GM18861 (cell line): ENCODE measurements around the gene RIC3.

Source experiments
- ATAC-seq: cut with Tn5 transposase; IDR thresholded peaks from one replicate; pipeline ENCODE4 v1.9.1; 2021; ENCODE audit not compliant: unreplicated experiment

Gene RIC3

DNA sequence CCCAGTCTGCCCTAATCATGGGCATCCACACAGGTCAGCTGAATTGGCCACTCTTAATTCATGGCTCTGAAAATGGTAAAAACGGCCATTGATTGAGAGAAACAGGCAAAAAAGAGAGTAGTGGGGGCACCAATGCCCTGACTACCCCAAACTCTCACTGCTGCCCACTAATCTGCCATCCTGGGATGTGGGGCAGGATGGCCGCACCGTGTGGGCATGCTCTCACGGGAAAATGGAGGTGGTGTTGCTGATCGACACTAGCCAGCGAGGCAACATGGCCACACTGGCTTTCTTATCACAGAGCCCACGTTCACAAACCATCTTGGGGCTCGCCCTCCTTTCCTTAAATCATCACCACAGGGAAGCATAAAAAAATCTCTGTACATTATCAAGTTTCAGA lies 99.1 kb downstream of the RIC3 start:
- no peak for ATAC-seq

DNA sequence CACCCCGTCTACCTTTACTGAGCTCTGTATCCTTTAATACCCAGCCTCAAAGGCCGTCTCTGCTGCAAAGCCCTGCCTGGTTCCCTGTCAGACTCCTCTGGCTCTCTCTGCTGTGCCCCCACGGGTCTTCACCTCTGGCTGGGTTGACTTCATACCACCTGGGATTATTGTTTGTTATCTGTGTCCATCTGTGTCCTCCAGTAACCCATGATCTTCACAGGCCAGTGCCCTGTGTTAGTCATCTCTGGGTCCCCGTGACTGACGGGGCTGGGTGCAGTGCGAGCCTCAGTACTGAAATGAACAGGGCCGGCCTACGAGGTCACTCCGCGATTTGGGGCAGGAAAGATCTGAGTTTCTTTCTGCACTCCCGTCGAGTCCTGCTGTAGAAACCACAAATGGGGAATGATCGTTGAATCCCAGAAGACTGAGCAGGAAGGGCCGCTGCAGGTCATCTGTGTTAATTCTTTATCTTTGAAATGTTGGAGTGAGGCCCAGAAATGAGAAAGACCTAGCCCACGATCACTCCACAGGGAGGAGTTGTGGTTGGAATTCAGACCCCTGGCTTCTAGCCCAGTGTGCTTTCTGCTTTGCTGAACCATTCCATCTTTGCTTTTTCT lies 100.1 kb downstream of the RIC3 start:
- no peak for ATAC-seq

DNA sequence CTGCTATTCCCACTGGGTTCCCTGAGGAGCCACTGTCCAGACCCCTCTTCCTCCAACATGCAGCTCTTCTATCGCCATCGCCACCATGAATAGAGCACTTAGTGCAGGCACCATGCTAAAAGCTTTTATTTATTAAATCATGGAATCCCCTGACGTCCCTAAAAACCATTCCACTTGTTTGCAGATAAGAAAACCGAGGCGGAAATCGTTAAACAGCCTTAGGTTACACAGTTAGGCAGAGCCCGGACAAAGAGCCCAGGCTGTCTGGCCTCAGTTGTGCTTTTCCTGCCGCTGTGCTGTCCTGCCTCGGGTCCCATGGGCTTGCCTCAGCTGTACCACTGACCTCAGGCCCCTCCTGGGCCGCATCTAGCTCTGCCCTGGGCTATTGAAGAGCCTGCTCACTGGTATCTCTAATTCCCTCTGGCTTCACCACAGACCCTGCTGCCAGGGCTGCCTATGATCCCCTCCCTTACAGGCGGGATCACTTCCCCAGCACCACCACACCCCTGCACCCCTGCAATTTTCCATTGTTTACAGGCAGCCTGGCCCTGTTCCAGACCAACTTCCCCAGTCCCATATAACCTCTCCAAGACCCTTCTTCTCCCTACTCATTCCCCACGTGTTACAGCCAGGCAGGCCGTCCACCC lies 100.8 kb downstream of the RIC3 start:
- ATAC-seq = no peak

DNA sequence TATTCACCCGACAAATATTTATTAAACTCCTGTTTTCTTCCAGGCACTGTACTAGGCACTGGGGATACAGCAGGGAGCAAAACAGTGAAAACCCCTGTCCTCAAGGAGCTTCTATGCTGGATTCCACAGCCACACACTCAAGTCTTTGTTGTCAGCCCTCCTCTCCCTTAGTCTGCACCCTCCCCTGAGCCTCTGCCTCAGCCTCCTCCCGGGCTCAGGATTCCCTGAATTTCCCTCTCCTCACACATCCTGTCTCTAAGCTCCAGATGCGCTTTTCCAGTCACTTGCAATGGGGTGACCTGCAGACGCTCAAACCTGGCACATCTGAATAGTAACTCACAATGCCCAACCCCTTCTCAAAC lies 101.3 kb downstream of the RIC3 start:
- no peak for ATAC-seq

DNA sequence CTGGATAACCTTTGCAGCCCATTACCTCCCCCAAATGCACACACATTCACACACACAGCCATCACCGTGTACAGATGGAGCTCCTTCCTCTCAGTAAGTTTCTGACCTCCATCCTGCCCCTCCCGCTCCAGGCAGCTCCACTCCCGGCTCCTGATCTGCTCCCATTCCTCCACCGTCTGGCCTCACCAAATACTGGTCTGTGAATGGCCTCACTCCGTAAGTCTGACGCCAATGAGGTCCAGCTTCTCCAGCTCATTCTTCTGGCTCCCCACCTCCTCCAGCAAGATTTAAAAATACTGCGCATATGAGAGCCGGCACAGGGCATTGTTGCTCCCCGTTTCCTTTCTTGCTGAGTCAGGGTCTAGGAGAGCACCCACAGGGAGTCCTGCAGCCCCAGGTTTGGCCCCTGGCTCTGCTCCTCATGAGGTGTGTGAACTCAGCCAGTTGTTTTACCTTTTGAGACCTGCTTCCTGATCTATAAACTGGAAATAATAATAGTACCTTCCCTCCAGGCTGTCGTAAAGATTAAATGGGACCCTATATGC lies 101.8 kb downstream of the RIC3 start:
- no peak for ATAC-seq

DNA sequence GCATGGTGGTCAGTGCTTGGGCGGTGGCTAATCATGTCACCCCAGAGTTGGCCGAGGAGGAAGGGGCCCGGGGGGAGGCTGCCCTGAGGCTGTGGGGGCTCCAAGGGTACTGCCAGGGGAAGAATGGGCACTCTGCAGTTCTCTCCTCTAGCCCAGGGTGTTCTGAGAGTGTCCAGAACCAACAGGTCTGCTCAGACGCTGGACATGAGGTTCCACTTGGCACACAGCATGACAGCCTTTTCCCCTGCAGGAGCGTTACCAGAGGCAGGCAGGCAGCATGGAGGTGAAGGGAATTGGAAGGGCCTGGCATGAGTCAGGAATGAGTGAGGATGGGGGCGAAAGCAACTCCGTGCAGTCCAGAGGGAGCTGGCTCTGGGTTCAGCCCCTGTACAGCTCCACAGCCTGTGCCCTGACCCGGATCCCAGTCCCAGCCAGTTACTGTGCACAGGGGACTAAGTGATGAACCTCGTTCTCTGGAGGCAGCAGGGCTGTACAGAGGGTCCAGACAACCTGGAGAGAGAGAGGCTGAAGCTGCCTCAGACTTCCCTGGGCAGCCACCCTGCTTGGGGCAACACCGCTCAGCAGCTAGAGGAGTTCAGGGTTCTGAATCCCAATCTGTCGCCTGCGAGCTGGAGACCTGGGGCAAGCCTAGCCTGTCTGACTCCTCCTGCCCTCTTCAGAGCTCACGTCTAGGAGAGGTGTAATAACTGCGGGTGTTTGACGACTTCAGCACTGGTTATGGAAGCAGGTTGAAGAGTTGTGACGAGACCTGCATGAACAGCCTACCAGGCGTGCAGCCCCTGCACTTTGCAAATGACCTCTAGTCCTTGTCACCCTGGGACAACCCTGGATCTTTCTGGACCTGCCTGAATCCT lies 102.6 kb downstream of the RIC3 start:
- no peak for ATAC-seq

DNA sequence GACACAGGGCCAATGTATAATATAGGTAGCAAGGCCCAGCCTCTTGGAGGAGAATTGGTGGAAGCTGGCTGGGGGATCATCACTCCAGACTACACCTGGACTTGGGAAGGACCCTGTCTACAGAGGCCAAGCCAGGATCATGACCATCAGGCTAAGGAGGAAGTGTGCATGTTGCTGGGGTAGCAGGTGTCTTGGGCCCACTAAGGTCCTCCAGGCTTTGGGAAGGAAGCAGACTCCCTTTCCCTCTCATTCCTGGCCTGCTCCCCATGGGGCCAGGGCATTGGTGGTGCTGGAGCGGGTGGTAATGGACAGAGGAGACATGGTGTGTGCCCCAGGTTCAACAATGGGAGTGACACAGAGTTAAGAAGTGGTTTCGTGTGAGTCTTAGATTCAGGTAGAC lies 103.8 kb downstream of the RIC3 start:
- ATAC-seq = no peak

DNA sequence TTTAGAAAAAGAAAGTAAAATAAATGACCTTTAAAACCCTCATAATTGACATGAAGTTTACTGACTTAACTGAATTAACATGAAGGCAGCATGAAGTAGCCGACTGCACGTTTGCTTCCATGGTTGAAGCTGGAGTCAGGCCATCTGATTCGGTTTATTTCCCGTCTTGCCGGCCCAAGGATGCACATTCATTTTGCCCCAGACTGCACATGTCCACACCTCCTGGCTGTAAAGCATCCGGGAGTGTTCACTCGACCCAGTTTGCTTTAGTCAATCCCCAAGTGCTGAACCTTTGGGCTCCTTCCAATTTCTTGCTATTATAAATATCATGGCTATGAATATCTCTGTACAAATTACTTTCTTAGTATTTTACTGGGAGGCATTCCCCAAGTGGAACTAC lies 105.5 kb downstream of the RIC3 start:
- no peak for ATAC-seq

DNA sequence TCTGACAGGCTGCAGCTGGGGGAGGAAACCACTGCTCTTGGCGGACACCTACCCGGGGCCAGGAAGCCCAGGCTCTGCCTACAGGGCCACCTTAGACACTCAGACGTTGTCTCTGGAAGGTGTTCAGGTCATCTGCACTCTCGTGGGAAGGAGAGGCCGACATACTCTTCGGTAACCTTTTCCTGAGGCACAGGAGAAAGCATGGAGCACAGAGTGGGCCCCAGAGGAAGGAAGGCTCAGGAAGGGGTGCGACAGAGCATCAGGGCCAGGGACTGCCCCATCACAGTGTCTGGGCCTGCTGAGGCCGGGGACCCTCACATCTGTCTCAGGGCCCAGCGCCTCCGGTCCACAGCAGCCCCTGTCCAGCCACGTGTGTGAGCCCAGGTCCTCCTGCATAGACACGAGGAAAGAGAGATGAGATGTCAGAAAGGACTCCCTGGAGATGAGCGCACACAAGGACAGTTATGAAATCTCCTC lies 106.0 kb downstream of the RIC3 start:
- ATAC-seq = no peak

DNA sequence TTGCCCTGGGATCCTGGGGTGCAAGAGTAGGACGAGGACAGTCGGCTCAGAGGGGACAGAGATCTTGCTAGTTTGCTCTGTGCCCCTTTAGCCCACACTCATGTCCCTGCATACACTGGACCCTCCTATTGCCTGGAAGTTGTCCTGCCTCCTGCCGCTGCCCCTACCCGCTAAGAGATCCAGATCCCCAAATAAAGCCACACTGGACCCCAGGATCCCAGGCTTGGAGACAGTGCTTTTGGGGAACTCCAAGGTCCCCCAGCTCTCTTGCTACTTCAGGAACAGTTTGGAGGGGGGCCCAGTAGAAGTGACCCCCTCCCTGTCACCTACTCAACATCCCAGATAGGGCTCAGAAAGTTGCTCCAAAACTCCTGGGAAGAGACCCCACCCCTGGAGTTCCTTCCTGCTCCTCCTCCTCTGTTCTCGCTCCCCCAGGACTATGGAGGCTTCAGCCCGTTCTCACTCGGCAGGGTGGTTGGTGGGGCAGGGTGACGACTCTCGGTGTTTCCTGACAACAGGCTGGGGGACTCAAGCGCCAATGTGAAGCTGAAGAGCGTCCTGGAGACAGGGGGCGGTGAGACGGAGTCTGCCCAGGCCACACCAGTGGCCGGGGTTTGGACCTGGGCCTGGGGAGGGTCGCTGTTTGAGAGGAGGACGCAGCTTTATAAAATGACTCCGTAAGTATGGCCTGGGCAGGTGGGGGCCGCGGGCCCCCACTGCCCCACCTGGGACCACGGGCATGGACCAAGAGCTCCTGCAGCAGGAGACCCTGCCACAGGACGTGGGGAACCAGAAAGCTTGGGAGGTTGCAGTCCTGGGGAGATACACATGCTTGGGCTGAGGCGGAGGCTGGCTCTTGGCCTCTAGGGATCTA lies 107.0 kb downstream of the RIC3 start:
- no peak for ATAC-seq

DNA sequence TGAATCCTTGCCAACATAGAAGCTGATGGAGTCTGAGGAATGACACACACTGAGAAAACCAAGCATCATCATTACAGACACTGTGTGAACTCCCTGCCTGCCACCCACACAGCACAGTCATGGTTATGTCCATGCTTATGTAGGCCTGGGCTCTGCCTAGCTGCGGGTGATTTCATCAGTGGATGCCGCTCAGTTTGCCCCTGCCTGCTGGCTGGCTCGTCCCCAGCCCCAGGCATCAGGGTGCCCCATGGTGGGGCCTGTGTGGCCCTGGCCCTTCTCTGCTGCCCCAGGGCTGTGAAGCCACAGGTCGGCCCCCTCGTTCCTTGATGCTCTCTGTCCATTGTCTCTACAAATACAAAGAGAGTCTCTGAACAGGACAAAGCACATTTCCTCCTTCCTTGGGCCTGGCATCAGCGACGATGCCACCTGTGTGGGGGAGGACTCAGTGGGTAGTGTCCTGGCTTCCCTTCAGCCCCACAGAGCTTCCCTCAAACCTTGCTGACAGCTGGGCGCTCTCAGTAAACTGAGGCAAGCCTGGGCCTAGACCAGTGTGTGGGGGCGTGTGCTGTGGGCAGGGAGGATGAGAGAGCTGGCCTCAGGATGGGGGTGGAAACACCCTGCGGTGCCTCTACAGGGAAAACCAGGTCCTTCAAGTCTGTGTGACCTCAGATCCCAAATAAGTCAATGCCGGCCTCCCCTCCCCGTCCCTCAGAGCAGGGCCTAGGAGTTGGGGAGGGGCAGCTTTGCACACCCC lies 107.8 kb downstream of the RIC3 start:
- no peak for ATAC-seq

DNA sequence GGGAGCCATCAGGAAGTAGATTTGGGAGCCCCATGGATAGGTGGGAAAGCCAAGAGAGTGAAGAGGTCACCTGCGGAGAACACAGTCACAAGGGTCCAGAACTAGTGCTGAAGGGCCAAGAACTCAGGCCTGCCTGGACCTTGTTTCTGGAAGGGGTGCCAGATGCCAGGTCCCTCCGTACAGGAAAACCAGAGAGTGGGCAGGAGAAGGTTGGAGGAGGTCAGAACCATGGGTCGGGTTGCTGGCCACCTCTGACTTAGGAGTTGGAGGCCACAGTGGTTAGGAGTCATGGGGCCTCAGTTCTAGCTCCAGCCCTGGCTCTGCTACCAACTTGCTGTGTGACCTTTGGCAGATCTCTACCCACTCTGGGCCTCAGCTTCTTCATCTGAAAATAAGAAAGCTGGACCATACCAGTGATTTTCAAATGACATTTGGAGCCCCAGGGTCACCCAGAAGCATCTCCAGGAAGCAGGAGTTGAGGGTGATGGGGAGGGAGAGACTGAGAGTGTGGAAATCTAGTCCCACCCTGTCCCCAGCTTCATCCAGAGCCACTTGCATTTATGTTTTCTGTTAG lies 108.6 kb downstream of the RIC3 start:
- no peak for ATAC-seq

DNA sequence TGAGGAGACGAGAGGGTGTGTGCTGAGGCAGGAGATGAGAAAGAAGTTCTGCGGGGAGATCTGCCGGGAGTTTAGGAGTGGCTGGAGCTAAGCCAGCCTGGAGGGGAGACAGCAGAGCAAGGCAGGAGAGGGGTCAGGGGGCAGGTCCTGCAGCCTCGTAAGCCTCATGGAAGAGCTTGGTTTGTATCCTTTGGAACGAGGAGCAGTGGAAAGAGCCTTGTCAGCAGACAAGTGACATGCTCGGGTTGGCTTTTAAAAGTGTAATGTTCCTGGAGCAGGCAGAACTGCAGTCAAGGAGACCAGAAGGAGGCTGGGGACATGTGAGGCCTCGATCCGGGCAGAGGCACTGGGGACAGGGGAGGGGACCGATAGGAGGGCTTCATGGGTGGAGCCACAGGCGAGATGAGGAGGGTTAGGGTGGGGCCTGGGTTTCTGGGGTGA lies 109.2 kb downstream of the RIC3 start:
- ATAC-seq = no peak

DNA sequence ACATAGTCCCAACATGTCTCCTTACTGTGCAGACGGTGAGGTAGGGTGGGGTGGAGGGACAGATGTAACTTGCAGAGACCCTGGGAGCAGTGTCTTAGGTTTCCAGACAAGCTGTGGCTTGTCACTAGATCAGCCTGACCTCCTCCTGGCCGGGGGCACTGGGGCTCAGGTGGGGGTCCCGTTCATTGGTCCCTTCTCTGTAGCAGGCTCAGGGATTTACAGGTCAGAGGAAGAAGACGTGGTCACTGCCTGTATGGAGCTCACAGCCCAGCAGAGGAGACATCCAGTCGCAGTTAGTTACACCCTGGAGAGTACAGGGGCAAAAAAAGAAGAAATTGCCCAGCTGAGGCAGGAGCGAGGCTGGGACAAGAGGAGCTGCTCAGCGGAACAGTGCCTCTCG lies 109.8 kb downstream of the RIC3 start:
- no peak for ATAC-seq

DNA sequence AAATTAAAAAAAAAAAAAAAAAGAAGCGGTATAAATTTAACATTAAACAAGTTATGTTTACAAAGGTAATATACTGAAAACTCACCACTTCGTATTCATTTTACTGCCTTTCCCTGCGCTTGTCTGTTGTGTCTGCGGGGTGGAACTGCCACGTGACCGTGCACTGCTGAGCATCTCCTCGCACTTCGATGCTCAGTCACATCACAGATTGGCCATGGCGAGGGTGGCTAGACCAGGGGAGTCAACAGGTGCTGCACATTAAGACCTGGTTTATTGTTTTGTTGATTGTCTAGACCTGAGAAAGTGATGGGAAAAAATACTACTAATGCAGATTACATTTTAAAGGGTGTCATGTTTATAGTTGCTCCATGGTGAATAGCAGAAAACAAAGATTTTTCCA lies 110.6 kb downstream of the RIC3 start:
- ATAC-seq = no peak

DNA sequence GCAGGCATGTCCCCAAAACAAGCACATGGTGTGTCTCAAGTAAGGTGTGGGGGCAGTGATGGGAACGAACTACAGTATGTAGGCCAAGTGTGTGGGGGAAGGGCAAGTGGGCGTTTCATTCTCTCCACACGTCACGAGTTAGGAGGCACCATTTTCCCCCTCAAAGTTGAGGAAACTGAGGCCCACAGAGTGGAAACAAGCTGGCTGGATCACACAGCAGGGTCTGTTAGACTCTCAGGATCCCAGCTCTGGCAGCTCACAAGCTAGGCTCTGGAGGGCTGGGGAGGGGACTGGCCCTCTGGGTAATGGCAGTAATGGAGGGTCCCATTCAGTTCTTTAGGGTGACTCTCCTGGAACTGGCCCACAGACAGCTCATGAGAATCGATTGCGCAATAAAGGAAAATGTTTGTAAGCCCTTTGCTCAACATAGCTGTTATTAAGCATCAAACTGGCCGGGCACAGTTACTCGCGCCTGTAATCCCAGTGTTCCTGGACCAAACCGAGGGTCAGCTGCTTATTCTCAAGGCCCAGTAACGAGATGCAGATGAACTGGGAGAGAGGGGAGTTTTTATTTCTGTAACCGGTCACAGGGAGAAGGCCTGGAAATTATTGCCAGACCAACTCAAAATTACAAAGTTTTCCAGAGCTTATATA lies 111.9 kb downstream of the RIC3 start:
- ATAC-seq = no peak
